Lower leg skin (tissue), 4 donors: Measurements from ENCODE around the gene LAYN. TPM values are rescaled to one million over a fixed set of nuclear protein-coding genes. Genes with fewer than 3 reads are reported as not detected.

Source experiments
- DNase-seq, 2 donors: peaks; one replicate each; pipeline ENCODE4 v3.0.0-alpha.2; 2019; ENCODE audit warnings: low spot score in 2 of 2
- H3K4me3 ChIP-seq: fragments of 200-600 bp; sonication (generic); 2 replicates; pipeline ENCODE4 v1.5.1; 2017; ENCODE audit warnings: mild to moderate bottlenecking, low read depth; ENCODE audit not compliant: poor library complexity, severe bottlenecking
- POLR2A ChIP-seq, 2 donors: fragments of 450-650 bp; IDR thresholded peaks; one replicate each; pipeline ENCODE4 v1.6.1; 2016 to 2017; ENCODE audit warnings: antibody characterized with exemption in 2 of 2, mild to moderate bottlenecking in 1 of 2, moderate library complexity in 1 of 2
- WGBS, 2 donors: methylation state at CpG; one replicate each; pipeline ENCODE4 v1.1.5; 2018; 5-methylcytosine and 5-hydroxymethylcytosine counted together
- intact Hi-C: fragments of 100-400 bp; cut with DNase I; formaldehyde crosslinking; loops from one replicate; pipeline ENCODE4 v1.15.0; 2023; ENCODE audit warnings: low total_unique reads
- total RNA-seq, 4 donors: library from RNA; depleted of rRNA; stranded (reverse); fragments of >200 nt; gene quantifications; one replicate each; pipeline ENCODE4 v1.1.0, GENCODE V29; 2016
- TF ChIP-seq, protein P1 (sequence below), 3 donors: fragments of 450-650 bp; IDR thresholded peaks; one replicate each; pipeline ENCODE4 v1.5.1; 2016; ENCODE audit warnings: antibody characterized with exemption in 3 of 3, mild to moderate bottlenecking in 3 of 3, moderate library complexity in 2 of 3

LAYN gene
- 1 to 10 TPM; 1.9 to 3.0 (median 2.1) TPM for total RNA-seq

DNA sequence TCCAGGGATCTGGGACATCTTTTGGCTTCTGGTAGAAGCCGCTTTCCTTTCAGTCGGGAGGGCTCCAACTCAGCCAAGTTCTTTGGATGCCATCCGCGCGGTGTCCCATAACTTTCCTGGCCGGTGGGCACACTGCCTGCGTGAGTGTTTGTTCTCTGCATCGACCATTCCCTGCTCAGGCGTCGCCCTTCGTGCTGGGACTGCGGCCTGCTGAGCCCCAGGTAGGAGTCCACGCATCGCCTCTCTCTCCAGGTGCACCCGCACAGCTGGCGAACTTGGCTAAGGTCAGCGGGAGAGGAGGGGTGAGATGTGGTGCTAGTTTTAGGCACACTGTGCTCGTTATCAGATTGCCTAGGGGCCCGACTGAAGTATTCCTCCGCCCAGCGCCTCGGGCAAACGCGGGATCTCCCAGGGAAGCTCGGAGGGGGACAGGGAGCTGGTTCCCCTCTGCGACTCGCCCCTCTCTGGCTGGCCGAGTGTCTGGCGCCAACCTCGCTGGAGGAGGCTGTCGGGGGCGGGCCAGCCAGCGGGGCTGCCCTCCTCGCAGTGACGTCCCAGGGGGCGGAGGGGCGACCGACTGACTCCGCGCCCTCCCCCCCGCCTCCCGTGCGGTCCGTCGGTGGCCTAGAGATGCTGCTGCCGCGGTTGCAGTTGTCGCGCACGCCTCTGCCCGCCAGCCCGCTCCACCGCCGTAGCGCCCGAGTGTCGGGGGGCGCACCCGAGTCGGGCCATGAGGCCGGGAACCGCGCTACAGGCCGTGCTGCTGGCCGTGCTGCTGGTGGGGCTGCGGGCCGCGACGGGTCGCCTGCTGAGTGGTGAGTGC, at the start of gene LAYN:
Gene LAYN, plus strand, starts transcription at position 607 of the 823 bp plus-strand sequence. Its CDS starts 124 bp downstream, at position 731.
- WGBS, 2 donors: 12 to 22% methylated on average over 19 to 26 of the region's 70 CpGs
- intact Hi-C loops: no loop called here
- peak in 1 of 2 donors; percentile 88 for DNase-seq
- TF ChIP-seq POLR2A (IDR thresholded peaks at IDR 0.05): no peak
- TF ChIP-seq, protein P1, sequence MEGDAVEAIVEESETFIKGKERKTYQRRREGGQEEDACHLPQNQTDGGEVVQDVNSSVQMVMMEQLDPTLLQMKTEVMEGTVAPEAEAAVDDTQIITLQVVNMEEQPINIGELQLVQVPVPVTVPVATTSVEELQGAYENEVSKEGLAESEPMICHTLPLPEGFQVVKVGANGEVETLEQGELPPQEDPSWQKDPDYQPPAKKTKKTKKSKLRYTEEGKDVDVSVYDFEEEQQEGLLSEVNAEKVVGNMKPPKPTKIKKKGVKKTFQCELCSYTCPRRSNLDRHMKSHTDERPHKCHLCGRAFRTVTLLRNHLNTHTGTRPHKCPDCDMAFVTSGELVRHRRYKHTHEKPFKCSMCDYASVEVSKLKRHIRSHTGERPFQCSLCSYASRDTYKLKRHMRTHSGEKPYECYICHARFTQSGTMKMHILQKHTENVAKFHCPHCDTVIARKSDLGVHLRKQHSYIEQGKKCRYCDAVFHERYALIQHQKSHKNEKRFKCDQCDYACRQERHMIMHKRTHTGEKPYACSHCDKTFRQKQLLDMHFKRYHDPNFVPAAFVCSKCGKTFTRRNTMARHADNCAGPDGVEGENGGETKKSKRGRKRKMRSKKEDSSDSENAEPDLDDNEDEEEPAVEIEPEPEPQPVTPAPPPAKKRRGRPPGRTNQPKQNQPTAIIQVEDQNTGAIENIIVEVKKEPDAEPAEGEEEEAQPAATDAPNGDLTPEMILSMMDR (IDR thresholded peaks at IDR 0.05): no peak
- peak within 1 kb of the TSS; percentile 34 for H3K4me3 ChIP-seq

- H3K4me3 ChIP-seq: no peak overlapping the region
These were observed 46.5 kb upstream of the LAYN start for GRCh38 chr11:111494040-111494439.

DNA sequence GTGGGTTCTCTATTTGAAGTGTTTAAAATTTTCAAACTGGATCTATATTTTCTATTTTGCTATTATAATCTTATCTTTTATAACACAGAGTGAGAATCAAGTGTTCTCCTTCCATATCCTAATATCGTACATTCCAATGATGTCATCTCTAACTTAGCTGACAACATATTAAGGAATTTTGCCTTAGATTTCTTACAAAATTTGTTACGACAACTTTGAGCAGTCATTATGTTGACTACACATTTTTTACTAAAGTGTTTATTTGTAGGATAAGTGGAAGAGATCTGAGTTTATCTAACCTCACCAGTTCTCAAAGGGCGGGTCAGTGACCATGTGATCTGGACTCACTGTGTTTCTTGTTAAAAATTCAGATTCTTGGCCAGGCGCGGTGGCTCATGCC, 41.0 kb upstream of the LAYN start:
- H3K4me3 ChIP-seq: no peak overlapping the region
- WGBS, 2 donors: 91 to 92% methylated on average over 5 of the region's 5 CpGs
- TF ChIP-seq, protein P1 (IDR thresholded peaks at IDR 0.05): no peak
- TF ChIP-seq POLR2A (IDR thresholded peaks at IDR 0.05): no peak
- DNase-seq: no peak
- intact Hi-C loops: no loop called here

More at GRCh38 chr11:111494040-111494439, 46.5 kb upstream of the LAYN start:
- TF ChIP-seq, protein P1 (IDR thresholded peaks at IDR 0.05): no peak
- no peak for TF ChIP-seq POLR2A (IDR thresholded peaks at IDR 0.05)
- WGBS, 2 donors: 74 to 88% methylated on average over 1 of the region's 1 CpG
- no peak for DNase-seq
- intact Hi-C loops: no loop called here

DNA sequence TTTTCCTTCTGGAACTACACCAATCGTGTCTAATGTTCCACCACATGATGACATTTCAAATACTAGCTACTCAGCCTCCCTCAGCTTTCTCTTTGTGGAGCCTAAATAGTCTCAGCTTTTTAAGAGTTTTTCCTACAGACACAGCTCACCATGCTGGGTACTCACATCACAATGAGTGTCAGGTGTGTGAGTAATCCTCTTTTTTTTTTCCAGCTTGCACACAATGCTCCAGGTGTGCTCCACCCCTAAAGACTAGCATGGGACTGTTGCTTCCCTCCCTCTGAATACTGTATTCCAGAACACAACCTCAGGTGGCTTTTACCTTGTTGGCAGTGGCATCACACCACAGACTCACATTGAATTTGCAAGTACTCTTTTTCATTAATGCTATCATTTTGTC, 40.0 kb upstream of the LAYN start:
- intact Hi-C loops: no loop called here
- no peak overlapping the region for H3K4me3 ChIP-seq
- DNase-seq: no peak
- WGBS, 2 donors: 75 to 76% methylated on average over 1 of the region's 1 CpG
- TF ChIP-seq, protein P1 (IDR thresholded peaks at IDR 0.05): no peak
- no peak for TF ChIP-seq POLR2A (IDR thresholded peaks at IDR 0.05)

- TF ChIP-seq POLR2A (IDR thresholded peaks at IDR 0.05): no peak
- TF ChIP-seq, protein P1 (IDR thresholded peaks at IDR 0.05): no peak
- intact Hi-C loops: no loop called here
- 82 to 89% methylated on average over 1 of the region's 1 CpG for WGBS, 2 donors
- no peak overlapping the region for H3K4me3 ChIP-seq
- DNase-seq: no peak
These were observed 37.9 kb upstream of the LAYN start for GRCh38 chr11:111502611-111503010.
